ENCODE data around the gene SDC3.
"Not testable (repeated sequence)": the region's sequence is repeated elsewhere in the genome, so short reads cannot be mapped to it uniquely, and the experiment has no call there.

SDC3 gene

DNA sequence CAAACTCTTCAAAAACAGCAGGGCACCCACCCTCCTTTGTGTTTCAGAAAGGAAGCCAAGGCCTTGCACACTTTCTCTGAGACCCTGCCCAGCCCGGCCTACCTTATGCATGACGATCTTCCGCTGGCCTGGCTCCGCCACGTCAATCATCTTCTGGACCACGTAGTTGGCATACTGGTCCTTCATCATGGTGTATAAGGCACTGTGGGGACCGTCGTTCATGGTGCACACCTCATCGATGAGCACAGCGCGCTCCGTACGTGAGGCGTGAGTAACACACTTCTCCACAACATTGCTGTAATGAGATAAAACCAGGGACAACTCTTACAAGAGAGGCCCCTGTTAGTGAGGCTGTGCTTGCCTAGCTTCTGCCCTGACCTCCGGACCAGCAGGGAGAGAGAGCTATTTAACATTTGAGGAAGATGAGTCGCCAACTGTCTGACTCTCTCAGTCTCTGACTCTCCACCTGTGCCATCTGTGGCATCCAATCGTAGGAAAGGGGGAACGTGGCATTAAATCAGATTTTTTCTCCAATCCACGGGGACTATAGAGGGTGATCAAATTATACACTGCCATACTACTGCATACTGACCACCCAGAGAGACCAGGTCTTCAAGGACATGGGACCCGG, 28.1 kb upstream of the SDC3 start:
- DNase-seq (ENCODE audit: extremely low read depth, low read depth) = no peak
- TF ChIP-seq, protein P1, sequence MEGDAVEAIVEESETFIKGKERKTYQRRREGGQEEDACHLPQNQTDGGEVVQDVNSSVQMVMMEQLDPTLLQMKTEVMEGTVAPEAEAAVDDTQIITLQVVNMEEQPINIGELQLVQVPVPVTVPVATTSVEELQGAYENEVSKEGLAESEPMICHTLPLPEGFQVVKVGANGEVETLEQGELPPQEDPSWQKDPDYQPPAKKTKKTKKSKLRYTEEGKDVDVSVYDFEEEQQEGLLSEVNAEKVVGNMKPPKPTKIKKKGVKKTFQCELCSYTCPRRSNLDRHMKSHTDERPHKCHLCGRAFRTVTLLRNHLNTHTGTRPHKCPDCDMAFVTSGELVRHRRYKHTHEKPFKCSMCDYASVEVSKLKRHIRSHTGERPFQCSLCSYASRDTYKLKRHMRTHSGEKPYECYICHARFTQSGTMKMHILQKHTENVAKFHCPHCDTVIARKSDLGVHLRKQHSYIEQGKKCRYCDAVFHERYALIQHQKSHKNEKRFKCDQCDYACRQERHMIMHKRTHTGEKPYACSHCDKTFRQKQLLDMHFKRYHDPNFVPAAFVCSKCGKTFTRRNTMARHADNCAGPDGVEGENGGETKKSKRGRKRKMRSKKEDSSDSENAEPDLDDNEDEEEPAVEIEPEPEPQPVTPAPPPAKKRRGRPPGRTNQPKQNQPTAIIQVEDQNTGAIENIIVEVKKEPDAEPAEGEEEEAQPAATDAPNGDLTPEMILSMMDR (IDR thresholded peaks at IDR 0.05; ENCODE audit: low read depth, low read length, missing control alignments) = no peak
- H3K4me3 ChIP-seq (replicated peaks; ENCODE audit: low read depth, low read length) = no peak overlapping the region

DNA sequence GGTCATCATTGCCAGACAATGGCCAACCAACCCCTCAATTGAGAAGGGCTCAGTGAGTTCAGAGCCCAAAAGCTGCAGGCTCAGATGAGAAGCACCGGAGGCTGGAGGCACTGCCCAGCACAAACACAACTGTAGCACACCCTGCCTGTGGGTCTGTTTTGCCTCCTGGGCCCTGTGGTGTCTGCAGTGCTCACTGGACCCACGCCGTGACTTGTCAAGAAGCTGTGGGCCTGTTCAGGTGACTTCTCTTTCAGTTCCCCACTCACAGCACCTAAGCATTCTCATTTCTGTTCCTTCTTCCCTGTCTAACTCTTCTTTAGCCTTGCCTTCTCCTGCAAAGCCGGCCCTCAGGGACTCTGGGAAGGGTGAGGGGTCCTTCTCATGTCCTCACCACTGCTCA, 27.2 kb upstream of the SDC3 start:
- DNase-seq (ENCODE audit: extremely low read depth, low read depth) = not testable (repeated sequence)

DNA sequence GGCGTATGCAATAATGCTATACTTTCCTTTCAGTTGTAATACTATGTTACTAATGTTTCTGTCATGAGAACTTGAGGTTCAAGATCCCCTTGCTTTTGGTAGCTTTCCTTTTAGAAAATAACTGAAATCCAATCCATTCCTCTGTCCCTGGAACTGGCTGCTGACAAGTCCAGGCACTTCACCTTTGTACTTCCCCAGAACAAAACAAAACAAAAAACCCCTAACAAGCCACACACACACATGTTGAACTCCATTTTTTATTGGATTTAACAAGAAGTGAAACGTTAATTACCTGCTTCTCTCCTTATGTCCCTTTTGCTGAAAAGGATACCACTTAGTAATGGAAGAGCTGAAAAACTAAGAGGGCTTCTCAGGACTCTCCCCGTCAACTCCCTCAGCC, 26.1 kb upstream of the SDC3 start:
- DNase-seq (ENCODE audit: extremely low read depth, low read depth) = no peak
- TF ChIP-seq, protein P1 (IDR thresholded peaks at IDR 0.05; ENCODE audit: low read depth, low read length, missing control alignments) = no peak
- no peak overlapping the region for H3K4me3 ChIP-seq (replicated peaks; ENCODE audit: low read depth, low read length)

More for the DNA sequence above, 27.2 kb upstream of the SDC3 start:
- not testable (repeated sequence) for H3K4me3 ChIP-seq (replicated peaks; ENCODE audit: low read depth, low read length)

DNA sequence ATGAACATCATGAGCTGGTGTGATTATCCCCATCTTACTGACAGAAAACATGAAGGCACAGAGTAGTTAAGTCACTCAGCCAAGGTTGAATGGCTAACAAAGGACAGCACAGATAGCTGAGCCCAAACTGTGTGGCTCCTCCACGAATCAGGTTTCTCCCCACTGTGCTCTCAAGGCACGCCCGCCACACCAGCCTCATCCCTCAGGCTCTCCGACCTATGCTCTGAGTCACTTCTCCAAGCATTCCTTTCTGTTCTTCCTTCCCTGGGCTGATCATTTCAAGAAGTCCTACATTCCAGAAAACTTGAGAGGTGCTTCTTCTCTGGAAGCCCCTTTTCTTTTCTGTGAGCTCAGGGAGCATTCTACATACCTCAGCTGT, 25.3 kb upstream of the SDC3 start:
- TF ChIP-seq, protein P1 (IDR thresholded peaks at IDR 0.05; ENCODE audit: low read depth, low read length, missing control alignments) = no peak
- no peak overlapping the region for H3K4me3 ChIP-seq (replicated peaks; ENCODE audit: low read depth, low read length)
- DNase-seq (ENCODE audit: extremely low read depth, low read depth) = no peak

DNA sequence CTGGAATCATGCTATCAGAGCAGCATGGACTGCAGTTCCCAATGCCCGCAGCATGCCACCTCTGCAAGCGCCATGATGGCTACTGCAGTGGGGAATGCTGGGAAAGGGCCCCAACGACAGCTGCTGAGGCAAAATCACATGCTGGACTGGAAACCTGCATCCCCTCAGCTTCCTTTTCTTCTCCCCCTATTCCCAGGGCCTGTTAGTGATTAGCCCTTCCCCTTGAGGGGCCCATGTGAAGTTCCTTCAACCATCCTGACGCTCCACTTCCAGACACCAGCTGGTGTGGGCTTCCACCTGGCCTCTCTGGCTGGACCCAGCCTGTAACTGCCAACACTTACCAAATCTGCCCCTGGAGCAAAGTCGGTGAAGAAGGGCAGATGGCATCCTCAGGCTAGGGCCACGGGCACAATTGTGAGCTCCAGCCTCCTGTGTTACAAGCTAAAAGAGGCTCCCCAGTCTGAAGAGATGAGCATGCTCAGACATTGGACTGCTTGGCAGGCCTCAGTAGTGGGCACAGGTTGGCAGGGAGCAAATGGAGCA, 22.1 kb upstream of the SDC3 start:
- no peak for DNase-seq (ENCODE audit: extremely low read depth, low read depth)
- no peak overlapping the region for H3K4me3 ChIP-seq (replicated peaks; ENCODE audit: low read depth, low read length)
- TF ChIP-seq, protein P1 (IDR thresholded peaks at IDR 0.05; ENCODE audit: low read depth, low read length, missing control alignments) = no peak

DNA sequence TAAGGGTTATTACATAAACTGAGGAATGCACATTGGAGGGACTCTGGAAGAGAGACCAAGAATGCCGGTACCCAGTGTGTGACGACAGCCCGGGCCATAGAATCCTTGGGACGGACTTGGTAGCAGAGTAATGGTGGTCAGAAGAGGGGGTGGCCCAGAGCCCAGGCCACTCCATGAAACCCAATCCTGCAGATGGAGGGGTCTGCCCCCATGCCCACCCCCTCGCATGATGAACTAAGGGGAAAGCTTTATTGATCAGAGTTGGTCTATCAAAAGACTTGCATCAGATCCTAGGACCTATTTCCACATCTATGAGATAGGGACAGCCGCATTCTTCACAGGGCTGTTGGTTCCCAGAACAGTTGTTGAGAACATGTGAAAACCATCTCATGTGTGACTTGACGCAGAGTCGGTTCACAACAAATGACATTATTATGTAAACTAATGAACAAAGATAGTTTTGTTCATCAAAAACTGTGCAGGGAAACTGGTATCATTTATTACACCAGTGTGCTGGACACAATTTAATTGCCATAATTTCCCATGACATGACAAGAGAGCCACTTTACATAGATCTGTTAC, 21.5 kb upstream of the SDC3 start:
- no peak for DNase-seq (ENCODE audit: extremely low read depth, low read depth)
- TF ChIP-seq, protein P1 (IDR thresholded peaks at IDR 0.05; ENCODE audit: low read depth, low read length, missing control alignments) = no peak
- H3K4me3 ChIP-seq (replicated peaks; ENCODE audit: low read depth, low read length) = no peak overlapping the region

DNA sequence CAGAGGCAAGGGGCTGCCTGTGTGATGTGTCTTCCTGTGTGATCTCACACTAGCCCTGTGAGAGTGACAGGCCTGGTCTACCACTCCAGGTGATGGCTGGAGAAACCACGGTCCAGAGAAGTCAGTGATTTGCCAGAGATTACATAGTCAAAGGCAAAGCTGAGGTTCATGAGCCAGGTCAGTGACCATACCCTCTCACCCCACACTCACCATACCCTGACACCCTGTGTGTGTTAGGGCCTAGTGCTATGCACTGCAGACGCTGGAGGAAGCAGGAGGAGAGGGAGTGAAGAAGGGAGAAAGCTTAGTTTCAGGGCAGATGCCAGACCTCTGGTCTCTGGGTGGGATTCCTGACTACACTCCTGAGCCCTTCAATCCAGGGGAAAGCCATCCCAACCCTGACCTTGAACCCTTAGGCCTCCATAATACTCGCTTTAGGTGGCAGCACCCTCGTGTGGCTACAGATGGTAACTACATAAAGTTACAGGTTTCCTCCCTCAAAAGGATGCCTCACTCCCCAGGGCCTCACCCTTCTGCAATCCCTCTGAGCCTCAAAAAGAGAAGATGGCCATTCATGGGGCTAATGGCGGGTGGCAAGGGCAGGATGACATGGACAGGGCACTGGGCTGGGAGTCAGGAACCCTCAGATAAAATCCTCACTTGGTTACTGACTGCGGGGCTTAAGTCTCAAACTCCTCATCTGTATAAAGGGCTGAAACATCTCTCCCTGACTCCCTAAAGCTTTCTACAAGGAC, 20.8 kb upstream of the SDC3 start:
- no peak overlapping the region for H3K4me3 ChIP-seq (replicated peaks; ENCODE audit: low read depth, low read length)
- TF ChIP-seq, protein P1 (IDR thresholded peaks at IDR 0.05; ENCODE audit: low read depth, low read length, missing control alignments) = peak; percentile 68
- no peak for DNase-seq (ENCODE audit: extremely low read depth, low read depth)
